LNCAP (cell line): ENCODE measurements around the gene HOXB13.

Experiments used
- TF ChIP-seq, protein P1 (sequence below): fragments of 450-650 bp; IDR thresholded peaks from 2 replicates; pipeline ENCODE4 v1.5.1; 2017; ENCODE audit warnings: mild to moderate bottlenecking

The HOXB13 gene

DNA sequence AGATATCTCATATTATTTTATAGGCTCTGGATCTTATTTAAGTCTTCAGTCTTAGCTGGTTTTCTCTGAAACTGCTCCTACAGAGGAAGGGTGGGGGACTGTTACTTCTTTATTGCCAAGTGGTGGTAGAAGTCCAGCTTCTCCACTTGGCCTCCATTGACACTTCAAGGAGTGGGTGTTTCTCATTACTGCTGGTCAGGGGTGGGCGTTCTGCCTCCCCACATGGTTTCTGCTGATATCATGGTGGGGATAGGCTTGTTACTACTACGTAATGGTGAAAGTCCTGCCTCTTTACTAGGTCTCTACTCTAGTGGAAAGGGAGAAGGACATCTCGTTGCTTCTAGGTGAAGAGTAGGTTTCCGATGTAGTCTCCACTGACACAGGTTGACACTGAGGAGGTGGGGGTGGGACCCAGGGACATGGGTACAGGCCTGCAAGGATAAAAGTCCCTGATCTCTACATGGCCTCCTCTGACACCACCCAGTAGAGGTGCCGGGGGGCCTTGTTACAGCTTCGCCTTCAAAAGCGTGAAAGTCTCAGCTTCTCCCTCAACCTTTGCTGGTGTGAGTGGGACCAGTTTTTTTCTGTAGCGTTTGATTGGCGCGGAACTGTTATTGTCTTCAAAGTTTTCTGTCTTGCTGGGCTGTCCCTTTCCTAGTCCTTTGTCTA, 26.6 kb downstream of the HOXB13 start:
- TF ChIP-seq, protein P1, sequence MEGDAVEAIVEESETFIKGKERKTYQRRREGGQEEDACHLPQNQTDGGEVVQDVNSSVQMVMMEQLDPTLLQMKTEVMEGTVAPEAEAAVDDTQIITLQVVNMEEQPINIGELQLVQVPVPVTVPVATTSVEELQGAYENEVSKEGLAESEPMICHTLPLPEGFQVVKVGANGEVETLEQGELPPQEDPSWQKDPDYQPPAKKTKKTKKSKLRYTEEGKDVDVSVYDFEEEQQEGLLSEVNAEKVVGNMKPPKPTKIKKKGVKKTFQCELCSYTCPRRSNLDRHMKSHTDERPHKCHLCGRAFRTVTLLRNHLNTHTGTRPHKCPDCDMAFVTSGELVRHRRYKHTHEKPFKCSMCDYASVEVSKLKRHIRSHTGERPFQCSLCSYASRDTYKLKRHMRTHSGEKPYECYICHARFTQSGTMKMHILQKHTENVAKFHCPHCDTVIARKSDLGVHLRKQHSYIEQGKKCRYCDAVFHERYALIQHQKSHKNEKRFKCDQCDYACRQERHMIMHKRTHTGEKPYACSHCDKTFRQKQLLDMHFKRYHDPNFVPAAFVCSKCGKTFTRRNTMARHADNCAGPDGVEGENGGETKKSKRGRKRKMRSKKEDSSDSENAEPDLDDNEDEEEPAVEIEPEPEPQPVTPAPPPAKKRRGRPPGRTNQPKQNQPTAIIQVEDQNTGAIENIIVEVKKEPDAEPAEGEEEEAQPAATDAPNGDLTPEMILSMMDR: no peak

DNA sequence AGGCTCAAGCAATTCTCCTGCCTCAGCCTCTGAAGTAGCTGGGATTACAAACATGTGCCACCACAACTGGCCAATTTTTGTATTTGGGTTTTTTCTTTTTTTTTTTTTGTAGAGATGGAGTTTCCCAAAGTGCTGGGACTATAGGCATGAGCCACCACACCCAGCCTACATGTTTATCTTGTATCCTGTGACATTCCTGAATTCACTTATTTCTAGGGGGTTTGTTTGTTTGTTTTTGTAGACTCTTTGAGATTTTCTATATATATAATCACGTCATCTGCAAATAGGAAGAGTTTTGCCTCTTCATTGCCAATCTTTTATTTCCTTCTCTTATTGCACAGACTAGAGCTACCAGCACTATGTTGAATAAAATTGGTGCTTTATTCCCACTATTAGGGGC, 35.4 kb downstream of the HOXB13 start:
- TF ChIP-seq, protein P1: no peak

DNA sequence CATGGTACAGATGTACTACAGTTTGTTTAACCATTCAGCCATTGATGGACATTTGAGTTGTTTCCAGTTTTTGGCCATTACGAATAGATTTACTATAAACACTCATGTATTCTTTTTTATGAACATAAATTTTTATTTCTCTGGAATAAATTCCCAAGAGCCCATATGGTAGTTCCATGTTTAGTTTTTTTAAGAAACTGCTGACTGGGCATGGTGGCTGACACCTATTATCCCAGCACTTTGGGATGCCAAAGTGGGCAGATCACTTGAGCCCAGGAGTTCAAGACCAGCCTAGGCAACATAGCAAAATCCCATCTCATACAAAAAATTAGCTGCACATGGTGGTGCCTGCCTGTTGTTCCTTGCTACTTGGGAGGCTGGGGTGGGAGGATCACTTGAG, 36.5 kb downstream of the HOXB13 start:
- TF ChIP-seq, protein P1: no peak

DNA sequence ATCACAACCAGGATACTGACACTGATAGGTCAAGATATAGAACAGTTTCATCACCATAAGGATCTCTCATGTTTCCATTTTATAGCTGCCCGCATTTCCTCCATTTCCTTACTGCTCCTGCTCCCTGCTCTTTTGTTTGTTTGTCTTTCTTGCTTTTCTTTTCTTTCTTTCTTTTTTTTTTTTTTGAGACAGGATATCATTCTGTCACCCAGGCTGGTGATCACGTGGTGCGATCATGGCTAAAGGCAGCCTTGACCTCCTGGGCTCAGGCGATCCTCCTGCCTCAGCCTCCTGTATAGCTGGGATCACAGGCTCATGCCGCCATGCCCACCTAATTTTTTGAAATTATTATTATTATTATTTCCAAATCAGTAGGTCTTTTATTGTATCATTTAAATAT, 37.9 kb downstream of the HOXB13 start:
- TF ChIP-seq, protein P1: no peak

DNA sequence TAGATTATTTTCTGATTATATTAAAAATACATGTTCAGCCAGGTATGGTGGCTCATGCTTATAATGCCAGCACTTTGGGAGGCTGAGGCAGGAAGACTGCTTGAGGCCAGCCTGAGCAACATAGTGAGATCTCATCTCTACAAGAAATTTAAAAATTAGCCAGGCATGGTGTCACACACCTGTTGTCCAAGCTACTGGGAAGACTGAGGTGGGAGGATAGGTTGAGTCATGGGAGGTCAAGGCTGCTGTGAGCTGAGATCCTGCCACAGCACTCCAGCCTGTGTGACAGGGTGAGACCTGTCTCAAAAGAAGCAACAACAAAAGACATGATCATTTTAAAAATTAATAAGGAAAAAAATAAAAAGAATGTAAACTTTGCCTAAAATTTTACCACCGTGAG, 46.9 kb downstream of the HOXB13 start:
- TF ChIP-seq, protein P1: no peak

DNA sequence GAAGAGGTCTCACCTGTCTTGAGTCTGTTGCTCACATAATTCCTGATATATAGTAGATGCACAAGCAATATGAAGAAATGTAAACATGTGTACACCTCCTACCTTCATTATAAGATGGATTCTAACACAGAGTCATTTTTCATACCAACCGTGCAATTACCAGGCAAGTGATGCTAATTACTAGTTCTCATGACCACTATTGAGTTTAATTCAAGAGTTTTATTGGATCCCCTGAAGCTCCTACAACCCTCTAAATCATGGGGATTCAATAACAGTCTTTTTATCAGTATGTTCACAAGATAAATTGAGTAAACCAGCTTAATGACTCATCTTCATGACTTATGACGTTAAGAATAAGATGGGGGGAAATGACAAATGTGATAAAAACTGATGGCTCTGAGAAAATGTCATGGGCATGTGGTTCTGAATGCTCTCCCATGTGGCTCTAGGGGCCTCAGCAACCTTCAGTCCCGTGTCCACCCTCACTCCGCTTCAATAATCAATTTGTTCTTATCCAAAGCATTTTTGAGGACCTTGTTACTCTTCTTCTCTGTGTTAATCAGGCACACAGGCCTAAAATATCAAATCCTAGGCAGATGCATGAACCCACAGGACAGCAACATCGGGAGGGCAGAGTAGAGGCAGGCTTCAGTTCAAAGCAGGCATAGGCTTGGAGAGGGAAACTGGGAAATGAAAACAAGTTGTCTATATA, 49.0 kb downstream of the HOXB13 start:
- TF ChIP-seq, protein P1: no peak

DNA sequence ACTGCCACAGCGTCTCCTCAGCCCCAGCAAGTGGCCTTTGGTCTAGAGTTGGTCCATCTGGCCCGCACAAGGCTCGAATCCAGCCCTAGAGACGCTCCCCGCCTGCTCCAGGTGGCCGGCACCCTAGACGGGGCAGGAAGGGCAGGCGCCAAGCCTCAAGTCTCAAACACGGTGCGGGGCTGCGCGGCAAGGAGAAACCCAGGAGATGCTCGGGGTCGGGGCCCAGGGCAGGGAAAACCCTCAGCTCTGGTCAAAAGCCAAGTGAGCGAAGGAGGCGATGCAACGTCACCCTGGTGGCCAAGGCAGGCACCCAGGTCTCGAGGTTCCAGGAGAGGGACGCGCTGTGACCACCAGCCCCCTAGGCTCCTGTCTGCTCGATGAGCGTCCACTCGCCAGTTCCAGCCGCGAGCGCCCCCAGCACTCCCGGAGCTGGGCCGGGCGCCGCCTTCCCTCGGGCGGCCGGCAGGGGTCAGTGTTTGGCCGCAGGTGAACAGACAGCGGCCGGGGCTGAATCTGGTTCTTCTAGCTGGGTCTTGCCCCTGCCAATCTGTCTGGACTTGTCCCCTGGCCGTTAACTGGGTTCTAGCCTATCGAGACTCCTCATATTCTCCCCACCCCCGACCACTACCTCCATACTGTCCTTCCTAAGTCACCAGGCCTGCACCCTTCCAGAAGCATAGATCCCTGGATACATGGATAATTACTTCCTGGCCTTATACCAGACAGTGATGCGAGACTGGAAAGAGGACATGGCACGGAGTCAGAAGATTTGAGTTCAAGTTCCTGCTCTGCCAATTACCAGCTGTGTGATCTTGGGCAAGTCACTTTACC, 50.2 kb downstream of the HOXB13 start:
- TF ChIP-seq, protein P1: peak; percentile 98
